Measurements from ENCODE around the gene PCSK5. TPM values are rescaled to one million over a fixed set of nuclear protein-coding genes. Genes with fewer than 3 reads are reported as not detected.

The PCSK5 gene
- polyA plus RNA-seq, 1 donor (not counting 4 experiments of a cell fraction or from before 2014, with no cell fraction given), result 1.9 TPM

GRCh38 chr9:76103531-76104315, 213.2 kb downstream of the PCSK5 start:
- dilution Hi-C loops (cut with MboI; ENCODE audit: extremely low pct_ligation_motif_present, low sequenced_read_pairs), result no loop called here
- Histone ChIP-seq H3K36me3 (ENCODE audit: control insufficient read depth in 2 of 2, extremely low read depth in 1 of 2, insufficient read depth in 2 of 2, low read length in 2 of 2) (no peaks in the 10 kb centered on the region), H3K9me1 (ENCODE audit: control insufficient read depth, extremely low read depth, insufficient read depth, low read length) (no peaks in the 10 kb centered on the region), H3K4me1 (ENCODE audit: control insufficient read depth, extremely low read depth, insufficient read depth, low read length) (no peaks in the 10 kb centered on the region), H3K4me2 (ENCODE audit: control insufficient read depth, extremely low read depth, insufficient read depth, low read depth, low read length) (no peak overlapping the region), H3K27me3 (ENCODE audit: control insufficient read depth, extremely low read depth, insufficient read depth, low read length) (no peaks in the 10 kb centered on the region), H3K9me3 (ENCODE audit: control insufficient read depth, low read depth, low read length) (no peaks in the 10 kb centered on the region), H4K20me1 (ENCODE audit: control insufficient read depth, extremely low read depth, insufficient read depth, low read length) (no peaks in the 10 kb centered on the region), H3K79me2 (ENCODE audit: control insufficient read depth, insufficient read depth, low read length) (no peaks in the 10 kb centered on the region), H3K4me3 (ENCODE audit: control insufficient read depth in 2 of 3, extremely low read depth in 1 of 3, insufficient read depth in 2 of 3, low read depth in 1 of 3, low read length in 3 of 3) (no peak overlapping the region), H3K9ac (ENCODE audit: control insufficient read depth, extremely low read depth, insufficient read depth, low read length) (no peak overlapping the region), H3K27ac (ENCODE audit: control insufficient read depth, insufficient read depth, low read length) (no peak overlapping the region), H2AFZ (ENCODE audit: control insufficient read depth, low read length) (no peak overlapping the region)
- no peak for FAIRE-seq
- no peak for TF ChIP-seq CTCF (optimal IDR thresholded peaks at IDR 0.05 in 1 of 3, IDR thresholded peaks at IDR 0.05 in 1 of 3, conservative IDR thresholded peaks at IDR 0.05 in 1 of 3; ENCODE audit: extremely low read depth in 1 of 3, insufficient read depth in 2 of 3, low read length in 3 of 3)
- no peak for TF ChIP-seq EZH2 (IDR thresholded peaks at IDR 0.05; ENCODE audit: low read length)
- DNase-seq (ENCODE audit: low read depth, low spot score), result no peak

GRCh38 chr9:76107482-76107881, 217.0 kb downstream of the PCSK5 start:
- TF ChIP-seq EZH2 (IDR thresholded peaks at IDR 0.05; ENCODE audit: low read length) (no peak), CTCF (optimal IDR thresholded peaks at IDR 0.05 in 1 of 3, IDR thresholded peaks at IDR 0.05 in 1 of 3, conservative IDR thresholded peaks at IDR 0.05 in 1 of 3; ENCODE audit: extremely low read depth in 1 of 3, insufficient read depth in 2 of 3, low read length in 3 of 3) (no peak)
- Histone ChIP-seq H3K9ac (ENCODE audit: control insufficient read depth, extremely low read depth, insufficient read depth, low read length) (no peak overlapping the region), H3K36me3 (ENCODE audit: control insufficient read depth in 2 of 2, extremely low read depth in 1 of 2, insufficient read depth in 2 of 2, low read length in 2 of 2) (no peaks in the 10 kb centered on the region), H3K79me2 (ENCODE audit: control insufficient read depth, insufficient read depth, low read length) (no peaks in the 10 kb centered on the region), H3K27ac (ENCODE audit: control insufficient read depth, insufficient read depth, low read length) (no peak overlapping the region), H3K27me3 (ENCODE audit: control insufficient read depth, extremely low read depth, insufficient read depth, low read length) (no peaks in the 10 kb centered on the region), H3K4me3 (ENCODE audit: control insufficient read depth in 2 of 3, extremely low read depth in 1 of 3, insufficient read depth in 2 of 3, low read depth in 1 of 3, low read length in 3 of 3) (no peak overlapping the region), H2AFZ (ENCODE audit: control insufficient read depth, low read length) (no peak overlapping the region), H3K9me1 (ENCODE audit: control insufficient read depth, extremely low read depth, insufficient read depth, low read length) (no peaks in the 10 kb centered on the region), H3K4me2 (ENCODE audit: control insufficient read depth, extremely low read depth, insufficient read depth, low read depth, low read length) (no peak overlapping the region), H3K9me3 (ENCODE audit: control insufficient read depth, low read depth, low read length) (no peaks in the 10 kb centered on the region), H3K4me1 (ENCODE audit: control insufficient read depth, extremely low read depth, insufficient read depth, low read length) (no peaks in the 10 kb centered on the region), H4K20me1 (ENCODE audit: control insufficient read depth, extremely low read depth, insufficient read depth, low read length) (no peaks in the 10 kb centered on the region)
- no peak for DNase-seq (ENCODE audit: low read depth, low spot score)
- no peak for FAIRE-seq
- dilution Hi-C loops (cut with MboI; ENCODE audit: extremely low pct_ligation_motif_present, low sequenced_read_pairs), result no loop called here
